ENCODE measurements around the gene RCOR1. TPM values are rescaled to one million over a fixed set of nuclear protein-coding genes. Genes with fewer than 3 reads are reported as not detected.
"Not testable (repeated sequence)": the region's sequence is repeated elsewhere in the genome, so short reads cannot be mapped to it uniquely, and the experiment has no call there.

The RCOR1 gene
- total RNA-seq: 10 to 100 TPM; 22.4 to 24.7 TPM

DNA sequence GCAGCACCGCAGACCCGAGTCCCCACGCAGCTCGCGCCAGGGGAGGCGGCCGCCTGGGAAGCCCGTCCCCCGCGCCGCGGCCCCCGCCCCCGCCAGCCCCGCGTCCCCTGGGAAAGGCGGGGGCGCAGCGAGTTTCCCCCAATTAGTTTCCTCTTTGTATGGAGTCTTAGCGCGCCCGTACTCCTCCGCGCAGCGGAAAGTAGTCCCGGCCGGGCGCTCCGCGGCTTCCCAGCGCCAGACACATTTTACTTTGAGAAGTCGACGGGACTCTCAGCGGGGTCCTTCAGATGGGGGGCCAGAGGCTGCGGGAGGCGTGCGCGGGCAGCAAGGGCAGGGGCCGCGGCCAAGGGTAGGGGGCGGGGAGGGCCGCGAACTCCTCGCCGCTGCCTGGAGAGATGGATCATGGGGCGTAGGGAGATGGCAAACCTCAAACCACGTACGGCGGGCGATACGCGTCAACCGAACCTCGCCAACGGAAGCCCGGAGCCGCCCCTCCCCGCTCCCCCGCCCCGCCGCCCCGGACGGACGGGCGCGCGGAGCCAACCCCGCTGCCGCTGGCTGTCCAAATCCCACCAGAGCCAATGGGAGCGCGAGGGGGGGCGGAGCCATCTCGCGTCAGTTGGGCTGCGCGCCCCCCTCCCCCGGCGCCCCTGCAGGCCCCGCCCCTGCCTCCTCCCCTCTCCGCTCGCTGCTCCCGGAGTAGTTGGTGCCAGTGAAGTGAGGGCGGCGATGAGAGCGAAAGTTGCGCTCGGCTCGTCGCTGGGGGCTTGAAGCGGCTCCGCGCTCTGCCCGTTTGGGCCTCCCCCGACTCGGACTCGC is at the start of gene RCOR1:
TSS of gene RCOR1 (plus strand) at position 706 of the 819 bp plus-strand sequence. CDS start 238 bp downstream, outside the sequence.
- DNase-seq: peak; percentile 98
- peak within 1 kb of the TSS; percentile 94 for H3K27ac Mint-ChIP-seq
- CTCF ChIA-PET: interaction anchor here (1.3 to 3.0 kb wide), 4 partner anchors 67 to 154 kb away, joined by 5 to 40 read pairs (median 8); no protein-coding TSS in a partner anchor
- H3K27me3 Mint-ChIP-seq (ENCODE audit: low read depth): no peaks in the 10 kb centered on the region
- POLR2A ChIA-PET: interaction anchor here (0.8 to 1.6 kb wide), 5 partner anchors 24 to 76 kb away, joined by 3 to 8 read pairs (median 3); no protein-coding TSS in a partner anchor
- peak; percentile 90 for ATAC-seq
- H3K4me3 Mint-ChIP-seq: peak within 1 kb of the TSS; percentile 92
- H3K36me3 Mint-ChIP-seq (ENCODE audit: low read depth): peaks cover 15% of the 10 kb centered on the region
- H3K9me3 Mint-ChIP-seq (ENCODE audit: insufficient read depth): no peaks in the 10 kb centered on the region
- H3K4me1 Mint-ChIP-seq (ENCODE audit: low read depth): peaks cover 27% of the 10 kb centered on the region

DNA sequence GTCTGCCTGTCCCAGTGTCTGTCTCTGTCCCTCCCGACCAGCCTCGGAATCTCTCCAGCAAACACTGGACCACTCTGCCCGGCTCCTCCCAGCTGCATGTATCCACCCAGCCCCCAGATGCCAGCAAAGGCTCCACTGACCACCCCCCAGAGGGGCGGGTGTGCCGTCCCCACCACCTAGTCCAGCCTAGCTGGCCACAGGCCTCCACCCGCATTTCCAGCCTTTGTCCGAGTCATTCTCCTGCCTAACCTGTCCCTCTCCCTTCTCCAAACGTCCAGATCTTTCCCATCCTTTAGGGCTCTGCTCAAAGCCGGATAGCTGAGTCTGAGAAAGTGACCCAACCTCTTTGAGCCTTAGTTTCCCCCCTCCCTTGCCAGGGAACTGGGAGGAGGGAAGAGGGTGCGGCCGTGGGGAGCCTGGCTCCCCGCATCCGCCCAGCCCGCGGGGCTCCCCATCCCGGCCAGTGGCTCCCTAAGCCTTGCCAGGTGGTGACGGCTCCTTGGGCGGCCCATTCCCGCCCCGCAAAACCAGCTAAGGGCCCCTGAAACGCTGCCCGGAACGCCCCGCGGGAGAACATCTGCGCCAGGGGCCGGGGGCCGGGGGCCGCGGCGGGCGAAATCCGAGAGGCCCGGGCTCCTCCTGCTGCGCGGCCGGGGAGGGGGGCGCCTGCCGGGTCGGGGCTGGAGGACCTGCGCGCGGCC is 48.3 kb upstream of the RCOR1 start:
- ATAC-seq (no peak), DNase-seq (no peak)
- no peak overlapping the region for H3K4me3 Mint-ChIP-seq
- no peaks in the 10 kb centered on the region for H3K36me3 Mint-ChIP-seq (ENCODE audit: low read depth)
- ChIA-PET CTCF (no interaction called here), POLR2A (no interaction called here)
- H3K4me1 Mint-ChIP-seq (ENCODE audit: low read depth): peaks cover 7% of the 10 kb centered on the region
- H3K27me3 Mint-ChIP-seq (ENCODE audit: low read depth): peaks cover 38% of the 10 kb centered on the region
- no peak overlapping the region for H3K27ac Mint-ChIP-seq
- no peaks in the 10 kb centered on the region for H3K9me3 Mint-ChIP-seq (ENCODE audit: insufficient read depth)

- ATAC-seq: peak; percentile 72
- POLR2A ChIA-PET: no interaction called here
- CTCF ChIA-PET: no interaction called here
Observed at GRCh38 chr14:102544747-102545460, 47.5 kb upstream of the RCOR1 start.

GRCh38 chr14:102545461-102546265 is 46.8 kb upstream of the RCOR1 start:
- Mint-ChIP-seq H3K9me3 (ENCODE audit: insufficient read depth) (no peaks in the 10 kb centered on the region), H3K4me3 (peak overlapping the region; percentile 41), H3K27ac (no peak overlapping the region), H3K36me3 (ENCODE audit: low read depth) (no peaks in the 10 kb centered on the region), H3K4me1 (ENCODE audit: low read depth) (peaks cover 7% of the 10 kb centered on the region), H3K27me3 (ENCODE audit: low read depth) (peaks cover 38% of the 10 kb centered on the region)
- no peak for DNase-seq
- CTCF ChIA-PET: interaction anchor here (1.1 kb wide), 1 partner anchor 21 kb away, joined by 4 read pairs; no protein-coding TSS in a partner anchor
- ATAC-seq: no peak
- POLR2A ChIA-PET: no interaction called here

More at GRCh38 chr14:102544747-102545460, 47.5 kb upstream of the RCOR1 start:
- peak; percentile 49 for DNase-seq
- Mint-ChIP-seq H3K27ac (peak overlapping the region; percentile 49), H3K9me3 (ENCODE audit: insufficient read depth) (no peaks in the 10 kb centered on the region), H3K4me1 (ENCODE audit: low read depth) (peaks cover 7% of the 10 kb centered on the region), H3K36me3 (ENCODE audit: low read depth) (no peaks in the 10 kb centered on the region), H3K4me3 (peak overlapping the region; percentile 41), H3K27me3 (ENCODE audit: low read depth) (peaks cover 38% of the 10 kb centered on the region)

DNA sequence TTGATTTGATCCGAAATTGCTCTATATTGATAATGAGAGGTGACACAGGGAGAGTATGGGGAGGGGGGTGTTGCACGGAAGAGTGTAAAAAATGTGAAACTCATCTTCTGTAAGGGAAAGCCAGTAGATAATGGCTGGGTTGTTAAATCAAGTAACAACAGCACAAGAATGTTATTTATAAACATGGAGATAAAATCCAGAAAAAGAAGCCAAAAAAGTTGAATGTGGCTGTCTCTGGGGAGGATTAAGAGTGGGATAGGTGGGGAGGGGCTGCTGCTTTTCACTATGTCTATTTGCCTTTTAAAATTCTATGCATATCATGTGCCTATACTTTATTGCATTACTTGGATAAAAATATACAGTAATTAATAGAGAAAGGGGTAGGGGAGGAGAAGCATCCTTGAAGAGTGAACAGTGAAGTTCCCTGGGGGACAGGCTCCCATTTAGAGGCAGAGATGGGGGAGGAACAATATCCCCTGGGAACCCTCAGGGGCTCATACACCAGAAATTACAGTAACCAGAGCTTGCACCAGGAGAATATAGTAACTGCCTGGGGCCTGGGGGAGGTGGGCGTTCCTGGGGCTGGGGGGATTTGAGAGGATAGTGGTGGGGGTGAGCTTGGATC is 43.7 kb upstream of the RCOR1 start:
- peaks cover 7% of the 10 kb centered on the region for H3K4me1 Mint-ChIP-seq (ENCODE audit: low read depth)
- H3K36me3 Mint-ChIP-seq (ENCODE audit: low read depth): no peaks in the 10 kb centered on the region
- DNase-seq: no peak
- H3K27ac Mint-ChIP-seq: no peak overlapping the region
- ATAC-seq: no peak
- POLR2A ChIA-PET: no interaction called here
- no peak overlapping the region for H3K4me3 Mint-ChIP-seq
- CTCF ChIA-PET: no interaction called here
- H3K27me3 Mint-ChIP-seq (ENCODE audit: low read depth): peaks cover 27% of the 10 kb centered on the region
- H3K9me3 Mint-ChIP-seq (ENCODE audit: insufficient read depth): no peaks in the 10 kb centered on the region

- H3K9me3 Mint-ChIP-seq (ENCODE audit: insufficient read depth); H3K36me3 Mint-ChIP-seq (ENCODE audit: low read depth); H3K4me3 Mint-ChIP-seq; POLR2A ChIA-PET; DNase-seq; CTCF ChIA-PET; H3K27ac Mint-ChIP-seq; H3K4me1 Mint-ChIP-seq (ENCODE audit: low read depth); ATAC-seq: not testable (repeated sequence)
- H3K27me3 Mint-ChIP-seq (ENCODE audit: low read depth): peaks cover 14% of the 10 kb centered on the region
Observed at GRCh38 chr14:102550927-102551401, 41.5 kb upstream of the RCOR1 start.

GRCh38 chr14:102551995-102552705 is 40.3 kb upstream of the RCOR1 start:
- Mint-ChIP-seq H3K27me3 (ENCODE audit: low read depth) (peaks cover 7% of the 10 kb centered on the region), H3K4me1 (ENCODE audit: low read depth) (peaks cover 5% of the 10 kb centered on the region), H3K4me3 (no peak overlapping the region), H3K27ac (no peak overlapping the region), H3K36me3 (ENCODE audit: low read depth) (no peaks in the 10 kb centered on the region), H3K9me3 (ENCODE audit: insufficient read depth) (no peaks in the 10 kb centered on the region)
- POLR2A ChIA-PET: no interaction called here
- CTCF ChIA-PET: no interaction called here
- ATAC-seq (no peak), DNase-seq (no peak)

GRCh38 chr14:102554821-102555819 is 37.3 kb upstream of the RCOR1 start:
- no peaks in the 10 kb centered on the region for H3K9me3 Mint-ChIP-seq (ENCODE audit: insufficient read depth)
- POLR2A ChIA-PET: interaction anchor here (1.3 kb wide), 1 partner anchor 36 kb away, joined by 3 read pairs; no protein-coding TSS in a partner anchor
- peak overlapping the region; percentile 49 for H3K27ac Mint-ChIP-seq
- H3K4me3 Mint-ChIP-seq: peak overlapping the region; percentile 69
- ATAC-seq (peak; percentile 89), DNase-seq (peak; percentile 70)
- CTCF ChIA-PET: interaction anchor here (1.1 kb wide), 1 partner anchor 30 kb away, joined by 6 read pairs; no protein-coding TSS in a partner anchor
- H3K27me3 Mint-ChIP-seq (ENCODE audit: low read depth): no peaks in the 10 kb centered on the region
- no peaks in the 10 kb centered on the region for H3K36me3 Mint-ChIP-seq (ENCODE audit: low read depth)
- peaks cover 5% of the 10 kb centered on the region for H3K4me1 Mint-ChIP-seq (ENCODE audit: low read depth)

DNA sequence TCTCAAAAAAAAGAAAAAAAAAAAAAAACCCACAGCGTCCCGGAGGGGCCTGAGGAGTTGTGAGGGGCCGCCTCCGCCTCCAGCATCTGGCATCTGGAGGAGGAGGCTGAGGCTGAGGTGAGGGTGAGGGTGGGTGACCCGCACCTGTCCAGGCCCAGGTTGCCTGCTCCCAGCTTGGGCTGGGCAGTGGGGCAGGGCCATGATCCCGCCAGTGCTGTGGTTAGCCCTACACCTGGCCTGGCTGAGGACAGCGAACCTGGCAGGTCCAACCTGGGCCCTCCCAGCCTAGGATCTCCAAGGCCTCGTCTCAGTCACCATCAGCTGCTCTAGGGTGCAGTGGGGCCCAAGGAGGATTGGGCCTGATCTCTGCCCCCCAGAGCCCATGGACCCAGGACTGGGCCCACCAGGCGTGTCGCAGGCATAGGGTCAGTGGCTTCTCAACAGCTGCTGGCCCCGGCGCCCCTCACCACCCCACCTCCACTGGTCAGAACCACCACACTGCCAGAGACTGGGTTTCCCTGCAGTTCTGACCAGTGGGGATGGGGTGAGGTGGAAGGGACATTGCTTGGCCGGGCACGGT is 36.3 kb upstream of the RCOR1 start:
- peaks cover 9% of the 10 kb centered on the region for H3K4me1 Mint-ChIP-seq (ENCODE audit: low read depth)
- no peaks in the 10 kb centered on the region for H3K36me3 Mint-ChIP-seq (ENCODE audit: low read depth)
- POLR2A ChIA-PET: no interaction called here
- H3K9me3 Mint-ChIP-seq (ENCODE audit: insufficient read depth): no peaks in the 10 kb centered on the region
- H3K4me3 Mint-ChIP-seq: no peak overlapping the region
- DNase-seq (no peak), ATAC-seq (no peak)
- no peaks in the 10 kb centered on the region for H3K27me3 Mint-ChIP-seq (ENCODE audit: low read depth)
- CTCF ChIA-PET: no interaction called here
- no peak overlapping the region for H3K27ac Mint-ChIP-seq
